GM12801 (cell line): ENCODE data around the gene NAGS.

ENCODE experiments used
- TF ChIP-seq, protein P1 (sequence below): IDR thresholded peaks from one replicate; pipeline ENCODE4 v1.5.1; 2011; ENCODE audit warnings: control low read depth; ENCODE audit not compliant: insufficient read length; ENCODE audit errors: extremely low read depth

Gene NAGS, protein sequence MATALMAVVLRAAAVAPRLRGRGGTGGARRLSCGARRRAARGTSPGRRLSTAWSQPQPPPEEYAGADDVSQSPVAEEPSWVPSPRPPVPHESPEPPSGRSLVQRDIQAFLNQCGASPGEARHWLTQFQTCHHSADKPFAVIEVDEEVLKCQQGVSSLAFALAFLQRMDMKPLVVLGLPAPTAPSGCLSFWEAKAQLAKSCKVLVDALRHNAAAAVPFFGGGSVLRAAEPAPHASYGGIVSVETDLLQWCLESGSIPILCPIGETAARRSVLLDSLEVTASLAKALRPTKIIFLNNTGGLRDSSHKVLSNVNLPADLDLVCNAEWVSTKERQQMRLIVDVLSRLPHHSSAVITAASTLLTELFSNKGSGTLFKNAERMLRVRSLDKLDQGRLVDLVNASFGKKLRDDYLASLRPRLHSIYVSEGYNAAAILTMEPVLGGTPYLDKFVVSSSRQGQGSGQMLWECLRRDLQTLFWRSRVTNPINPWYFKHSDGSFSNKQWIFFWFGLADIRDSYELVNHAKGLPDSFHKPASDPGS

DNA sequence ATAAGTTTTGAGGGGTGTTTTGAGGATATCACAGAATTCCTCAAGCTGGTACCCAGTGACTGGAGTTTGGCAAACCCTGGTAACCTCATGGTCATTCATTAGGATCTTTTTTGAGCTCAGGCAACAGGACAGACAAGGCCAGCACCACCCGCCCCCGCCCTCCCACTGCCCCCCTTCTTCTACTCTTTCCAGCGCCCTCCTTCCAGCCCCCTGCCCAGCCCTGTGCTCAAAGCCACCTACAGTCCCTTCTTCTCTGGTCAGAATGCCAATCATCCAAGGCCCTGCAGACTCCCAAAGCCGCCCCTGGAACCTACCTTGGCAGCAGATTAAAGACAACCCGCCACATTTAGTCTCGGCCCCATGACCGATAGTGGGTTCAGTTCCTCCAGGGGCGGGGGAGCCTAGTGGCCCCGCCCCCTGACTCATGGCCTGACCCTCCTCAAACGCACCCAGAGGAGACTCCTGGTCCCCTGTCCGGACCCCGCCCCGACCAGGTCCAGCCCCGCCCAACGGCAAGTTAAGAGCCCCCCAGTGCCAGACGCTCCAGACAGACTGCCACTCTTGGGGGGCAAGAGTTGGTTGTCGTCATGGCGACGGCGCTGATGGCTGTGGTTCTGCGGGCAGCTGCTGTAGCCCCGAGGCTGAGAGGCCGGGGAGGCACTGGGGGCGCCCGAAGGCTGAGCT, at the start of gene NAGS:
Gene NAGS, plus strand, starts transcription at position 546 of the 684 bp plus-strand sequence. Its CDS starts 42 bp downstream, at position 588.
- TF ChIP-seq, protein P1, sequence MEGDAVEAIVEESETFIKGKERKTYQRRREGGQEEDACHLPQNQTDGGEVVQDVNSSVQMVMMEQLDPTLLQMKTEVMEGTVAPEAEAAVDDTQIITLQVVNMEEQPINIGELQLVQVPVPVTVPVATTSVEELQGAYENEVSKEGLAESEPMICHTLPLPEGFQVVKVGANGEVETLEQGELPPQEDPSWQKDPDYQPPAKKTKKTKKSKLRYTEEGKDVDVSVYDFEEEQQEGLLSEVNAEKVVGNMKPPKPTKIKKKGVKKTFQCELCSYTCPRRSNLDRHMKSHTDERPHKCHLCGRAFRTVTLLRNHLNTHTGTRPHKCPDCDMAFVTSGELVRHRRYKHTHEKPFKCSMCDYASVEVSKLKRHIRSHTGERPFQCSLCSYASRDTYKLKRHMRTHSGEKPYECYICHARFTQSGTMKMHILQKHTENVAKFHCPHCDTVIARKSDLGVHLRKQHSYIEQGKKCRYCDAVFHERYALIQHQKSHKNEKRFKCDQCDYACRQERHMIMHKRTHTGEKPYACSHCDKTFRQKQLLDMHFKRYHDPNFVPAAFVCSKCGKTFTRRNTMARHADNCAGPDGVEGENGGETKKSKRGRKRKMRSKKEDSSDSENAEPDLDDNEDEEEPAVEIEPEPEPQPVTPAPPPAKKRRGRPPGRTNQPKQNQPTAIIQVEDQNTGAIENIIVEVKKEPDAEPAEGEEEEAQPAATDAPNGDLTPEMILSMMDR: no peak

DNA sequence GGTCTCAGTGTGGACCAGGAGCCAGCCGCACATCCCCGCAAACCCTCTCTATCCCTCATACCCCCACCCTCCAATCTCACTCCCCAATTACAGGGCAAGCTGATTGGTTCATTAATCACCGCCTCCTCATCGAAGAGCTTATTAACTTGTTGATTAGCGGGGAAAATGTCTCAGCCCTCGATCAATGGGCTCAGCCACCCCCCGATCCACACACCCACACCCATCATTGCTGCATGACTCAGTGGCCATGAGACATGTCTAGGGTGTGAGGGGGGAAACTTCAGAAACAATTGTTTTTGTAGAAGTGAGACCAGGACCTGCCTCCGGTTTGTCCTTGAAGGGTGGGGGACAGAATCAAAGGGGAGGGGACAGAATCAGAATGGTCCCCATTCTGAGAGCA, 48.2 kb upstream of the NAGS start:
- TF ChIP-seq, protein P1: no peak

- TF ChIP-seq, protein P1: no peak
Observed at GRCh38 chr17:43958748-43959352, 45.6 kb upstream of the NAGS start.

DNA sequence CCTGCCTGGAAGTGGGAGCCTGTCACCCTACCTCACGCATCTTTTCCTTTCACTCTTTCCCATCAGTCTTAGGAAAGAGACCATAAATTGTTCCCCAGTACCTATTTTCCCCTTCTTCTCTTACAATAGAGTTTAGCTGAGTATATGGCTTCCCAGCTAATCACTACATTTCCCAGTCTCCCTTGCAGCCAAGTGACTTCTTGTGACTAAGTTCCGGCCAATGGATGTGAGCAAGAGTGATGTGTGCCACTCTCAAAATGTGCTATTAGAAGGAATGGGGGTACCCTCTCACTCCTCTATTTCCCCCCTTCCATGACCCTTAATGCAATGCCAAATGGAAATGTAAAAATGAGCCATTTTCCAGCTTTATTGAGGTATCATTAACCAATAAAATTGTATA, 42.5 kb upstream of the NAGS start:
- TF ChIP-seq, protein P1: no peak

GRCh38 chr17:43962479-43962878, 41.9 kb upstream of the NAGS start:
- TF ChIP-seq, protein P1: no peak

- TF ChIP-seq, protein P1: no peak
Observed at GRCh38 chr17:43966276-43966675, 38.1 kb upstream of the NAGS start.

DNA sequence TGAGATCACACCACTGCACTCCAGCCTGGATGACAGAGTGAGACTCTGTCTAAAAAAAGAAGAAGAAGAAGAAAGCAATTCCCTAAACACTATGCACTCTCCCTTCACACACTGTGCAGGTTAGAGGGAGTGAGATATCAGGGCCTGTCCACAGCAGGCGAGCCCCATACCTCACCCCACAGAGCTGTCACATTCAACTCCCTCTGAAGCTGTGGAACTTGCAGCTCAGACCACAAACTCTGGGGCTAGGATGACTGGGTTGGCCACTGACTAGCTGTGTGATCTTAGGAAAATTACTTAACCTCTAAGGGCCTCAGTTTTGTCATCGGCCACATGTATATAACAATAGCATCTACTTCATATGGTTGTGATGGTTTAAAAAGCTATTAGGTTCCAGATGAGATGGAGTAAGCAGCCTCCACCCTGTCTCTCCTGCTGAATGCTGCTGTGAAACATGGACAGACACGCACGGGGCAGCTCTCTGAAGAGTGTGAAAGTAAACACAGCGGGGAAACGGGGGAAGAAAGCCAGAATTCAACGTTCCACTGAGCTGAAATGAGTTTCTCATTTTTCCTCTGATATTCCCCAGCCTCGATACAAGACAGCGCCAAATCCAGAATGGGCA, 37.1 kb upstream of the NAGS start:
- TF ChIP-seq, protein P1: no peak
